Large intestine (tissue), 3 donors: ENCODE results near the gene PKD1. TPM values are rescaled to one million over a fixed set of nuclear protein-coding genes. Genes with fewer than 3 reads are reported as not detected.
A peak's percentile ranks its signal among the peaks of the same experiment; 100 is the strongest.

ENCODE experiments used
- DNase-seq, 2 donors: peaks; one replicate each; pipeline versions ENCODE4 v3.0.0 to v3.0.0-alpha.2; 2013
- H3K27ac ChIP-seq: one replicate; pipeline ENCODE4 v1.5.1; 2013; ENCODE audit warnings: low read length
- H3K27me3 ChIP-seq: 2 replicates; pipeline ENCODE4 v1.6.1; 2013; ENCODE audit warnings: low read length; ENCODE audit not compliant: control insufficient read depth, insufficient read depth
- H3K36me3 ChIP-seq: 2 replicates; pipeline ENCODE4 v1.6.1; 2013; ENCODE audit warnings: low read length; ENCODE audit not compliant: control insufficient read depth, insufficient read depth
- H3K4me1 ChIP-seq: one replicate; pipeline ENCODE4 v1.6.1; 2013; ENCODE audit warnings: low read length; ENCODE audit not compliant: control insufficient read depth, insufficient read depth
- H3K4me3 ChIP-seq: one replicate; pipeline ENCODE4 v1.5.1; 2013; ENCODE audit warnings: low read length
- H3K9me3 ChIP-seq: one replicate; pipeline ENCODE4 v1.6.1; 2013; ENCODE audit warnings: mild to moderate bottlenecking, low read depth, low read length, moderate library complexity; ENCODE audit not compliant: control insufficient read depth
- WGBS: methylation state at CpG from one replicate; pipeline ENCODE4 v1.1.5; 2013; ENCODE audit warnings: low lambda C conversion rate; ENCODE audit not compliant: insufficient coverage; 5-methylcytosine and 5-hydroxymethylcytosine counted together
- polyA plus RNA-seq: library from polyadenylated mRNA; unstranded; fragments of 120-200 nt; gene quantifications from one replicate; pipeline ENCODE4 v1.2.1, GENCODE V29; 2013

PKD1 gene
- polyA plus RNA-seq, 1 donor = 58.4 TPM

DNA sequence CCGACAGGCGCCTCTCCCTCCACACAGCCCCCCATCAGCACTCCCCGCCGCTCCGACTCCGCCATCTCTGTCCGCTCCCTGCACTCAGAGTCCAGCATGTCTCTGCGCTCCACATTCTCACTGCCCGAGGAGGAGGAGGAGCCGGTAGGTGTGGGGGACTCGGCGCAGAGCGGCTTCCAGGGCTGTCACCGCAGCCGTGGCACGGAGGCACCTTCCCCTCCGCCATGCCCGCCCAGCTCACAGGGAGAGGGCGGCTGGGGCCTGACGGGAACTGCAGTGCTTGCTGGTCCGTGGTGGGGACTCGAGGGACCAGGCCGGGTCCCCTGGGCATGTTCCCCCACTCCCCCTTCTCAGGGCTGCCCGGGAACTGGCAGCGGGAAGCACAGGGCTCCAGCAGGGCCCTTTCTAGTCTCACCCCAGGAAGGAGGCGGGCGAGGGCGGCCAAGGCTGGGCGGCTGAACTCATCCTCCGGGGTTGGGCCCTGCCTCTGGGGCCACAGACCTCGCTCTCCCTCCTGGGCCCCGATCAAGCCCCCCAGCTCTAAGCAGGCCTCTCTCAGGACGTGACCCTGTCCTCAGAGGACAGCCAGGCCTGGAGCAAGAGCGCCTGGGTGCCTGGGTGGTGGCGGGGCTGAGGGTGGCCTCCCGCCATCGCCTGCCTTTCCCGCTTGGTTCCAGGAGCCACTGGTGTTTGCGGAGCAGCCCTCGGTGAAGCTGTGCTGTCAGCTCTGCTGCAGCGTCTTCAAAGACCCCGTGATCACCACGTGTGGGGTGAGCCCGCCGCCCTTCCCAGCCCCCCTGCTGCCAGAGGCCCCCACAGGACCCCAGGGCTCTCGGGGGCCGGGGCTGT is 35.1 kb upstream of the PKD1 start:
- DNase-seq = no peak
- H3K4me1 ChIP-seq = peaks cover 19% of the 10 kb centered on the region
- H3K4me3 ChIP-seq = no peak overlapping the region
- no peaks in the 10 kb centered on the region for H3K27me3 ChIP-seq
- no peak overlapping the region for H3K27ac ChIP-seq
- WGBS = no CpG with 5 or more reads among the region's 47 CpGs
- peaks cover 3% of the 10 kb centered on the region for H3K9me3 ChIP-seq
- peaks cover 86% of the 10 kb centered on the region for H3K36me3 ChIP-seq

DNA sequence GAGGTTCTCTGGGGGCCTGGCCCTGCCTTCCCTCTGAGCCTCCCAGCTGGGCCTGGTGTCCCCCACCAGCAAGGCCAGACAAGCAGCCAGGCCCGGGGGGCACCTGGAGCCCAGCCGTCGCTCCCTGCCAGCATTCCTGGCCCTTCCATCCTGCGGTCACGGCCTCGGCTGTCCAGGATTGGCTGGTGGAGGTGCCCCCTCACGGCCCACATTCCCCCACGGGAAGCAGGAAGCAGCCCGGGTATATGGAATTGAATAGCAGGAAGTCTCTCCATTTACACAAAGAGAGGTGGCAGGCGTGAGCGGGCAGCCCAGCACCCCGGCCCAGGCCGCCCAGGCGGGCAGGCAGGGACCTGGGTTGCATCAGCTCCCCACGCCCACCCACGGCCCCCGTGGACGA is 34.4 kb upstream of the PKD1 start:
- H3K4me1 ChIP-seq = peaks cover 21% of the 10 kb centered on the region
- no CpG with 5 or more reads among the region's 18 CpGs for WGBS
- H3K36me3 ChIP-seq = peaks cover 83% of the 10 kb centered on the region
- DNase-seq = no peak
- no peak overlapping the region for H3K27ac ChIP-seq
- H3K9me3 ChIP-seq = peaks cover 8% of the 10 kb centered on the region
- H3K4me3 ChIP-seq = no peak overlapping the region
- H3K27me3 ChIP-seq = no peaks in the 10 kb centered on the region

DNA sequence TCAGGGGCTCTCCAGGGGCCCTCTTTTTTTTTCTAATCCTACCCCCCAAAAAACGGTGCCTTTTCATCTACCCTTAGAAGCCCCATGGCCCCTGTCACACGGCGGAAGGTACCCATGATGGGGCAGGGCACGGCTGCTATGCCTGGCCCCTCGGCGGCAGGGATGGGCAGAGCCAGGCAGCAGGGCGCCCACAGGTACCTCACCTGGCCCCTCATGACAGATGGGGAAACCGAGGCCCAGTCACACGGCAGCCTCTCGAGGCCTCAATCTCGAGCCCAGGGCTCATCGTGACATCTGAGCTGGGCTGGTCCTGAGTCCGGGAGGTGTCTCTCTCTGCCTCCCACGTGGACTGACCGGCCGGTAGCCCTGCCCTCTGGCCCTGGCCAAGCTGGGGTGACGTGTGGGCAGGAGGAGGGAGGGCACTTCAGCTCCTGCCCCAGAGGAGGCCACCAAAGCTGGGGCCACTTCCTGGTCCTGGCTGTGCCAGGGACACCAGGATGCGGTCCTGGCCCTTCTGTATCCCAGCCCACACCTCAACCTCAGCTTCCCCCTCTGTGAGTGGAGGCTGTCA is 31.5 kb upstream of the PKD1 start:
- Histone ChIP-seq H3K9me3 (peaks cover 22% of the 10 kb centered on the region), H3K36me3 (peaks cover 57% of the 10 kb centered on the region), H3K4me1 (peaks cover 43% of the 10 kb centered on the region), H3K27me3 (no peaks in the 10 kb centered on the region), H3K27ac (no peak overlapping the region), H3K4me3 (no peak overlapping the region)
- no CpG with 5 or more reads among the region's 18 CpGs for WGBS
- no peak for DNase-seq

GRCh38 chr16:2166263-2167067 is 30.8 kb upstream of the PKD1 start:
- H3K27ac ChIP-seq = no peak overlapping the region
- peak in 1 of 2 donors; percentile 64 for DNase-seq
- peaks cover 22% of the 10 kb centered on the region for H3K9me3 ChIP-seq
- no peak overlapping the region for H3K4me3 ChIP-seq
- WGBS = no CpG with 5 or more reads among the region's 17 CpGs
- no peaks in the 10 kb centered on the region for H3K27me3 ChIP-seq
- H3K36me3 ChIP-seq = peaks cover 50% of the 10 kb centered on the region
- H3K4me1 ChIP-seq = peaks cover 50% of the 10 kb centered on the region

- peaks cover 54% of the 10 kb centered on the region for H3K4me1 ChIP-seq
- no CpG with 5 or more reads among the region's 12 CpGs for WGBS
- H3K27me3 ChIP-seq = no peaks in the 10 kb centered on the region
- DNase-seq = no peak
- H3K9me3 ChIP-seq = peaks cover 22% of the 10 kb centered on the region
- no peak overlapping the region for H3K4me3 ChIP-seq
- H3K27ac ChIP-seq = no peak overlapping the region
- H3K36me3 ChIP-seq = peaks cover 46% of the 10 kb centered on the region
Measured at GRCh38 chr16:2165861-2166260, 30.2 kb upstream of the PKD1 start.

DNA sequence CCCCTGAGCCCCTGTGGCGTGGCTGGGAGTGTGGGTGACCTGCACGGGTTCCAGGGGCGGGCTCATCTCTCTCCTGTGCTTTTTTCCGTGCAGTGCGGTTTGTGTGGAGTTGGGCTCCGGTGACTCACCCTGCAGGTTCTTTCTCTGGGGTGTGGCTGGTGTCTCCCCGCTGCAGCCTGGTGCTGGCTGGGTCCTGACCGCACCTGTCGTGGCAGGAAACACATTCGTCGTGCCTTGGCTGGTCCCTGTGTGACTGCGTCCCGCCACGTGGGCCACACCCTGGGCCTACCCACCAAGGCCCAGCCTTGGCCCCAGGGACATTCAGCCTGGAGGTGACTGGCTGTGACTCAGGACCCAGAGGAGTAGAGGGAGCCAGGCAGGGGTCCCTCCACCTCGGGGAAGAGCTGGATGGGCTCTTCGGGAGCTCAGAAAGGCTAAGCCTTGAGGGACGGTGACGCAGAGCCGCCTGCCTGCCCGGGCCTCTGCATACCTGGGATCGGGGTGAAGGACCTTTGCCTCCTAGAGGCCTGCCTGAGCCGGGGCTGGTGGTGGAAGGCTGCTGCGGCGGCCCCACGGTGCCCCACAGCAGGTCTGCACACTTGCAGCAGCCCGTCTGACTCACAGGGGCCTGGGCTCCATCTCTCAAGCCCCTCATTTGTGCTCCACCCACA is 27.6 kb upstream of the PKD1 start:
- DNase-seq = peak; percentile 79 to 94
- Histone ChIP-seq H3K4me3 (peak overlapping the region; percentile 11), H3K9me3 (peaks cover 19% of the 10 kb centered on the region), H3K27ac (peak overlapping the region; percentile 94), H3K27me3 (no peaks in the 10 kb centered on the region), H3K4me1 (peaks cover 76% of the 10 kb centered on the region), H3K36me3 (peaks cover 28% of the 10 kb centered on the region)
- WGBS = no CpG with 5 or more reads among the region's 26 CpGs

DNA sequence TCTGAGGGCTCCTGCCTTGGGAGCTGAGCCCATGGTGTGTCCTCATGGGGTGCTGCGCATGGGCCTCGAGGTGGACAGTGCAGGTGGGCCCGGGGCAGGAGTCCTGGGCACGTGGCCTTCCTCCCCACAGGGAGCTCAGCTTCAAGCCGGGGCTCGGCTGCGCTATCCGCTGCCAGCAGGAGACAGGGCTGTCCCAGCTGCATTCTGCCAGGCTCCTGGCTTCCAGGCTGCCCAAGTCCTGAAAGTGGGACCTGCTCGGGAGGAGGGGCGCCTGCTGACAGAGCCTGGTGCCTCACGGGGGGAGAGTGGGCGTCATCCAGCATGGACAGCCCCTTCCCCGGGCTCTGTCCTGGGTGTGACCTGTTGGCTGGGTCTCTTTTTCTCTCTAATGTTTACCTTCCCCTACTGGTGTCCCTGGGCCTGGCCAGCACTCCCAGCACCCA is 27.0 kb upstream of the PKD1 start:
- WGBS = no CpG with 5 or more reads among the region's 13 CpGs
- Histone ChIP-seq H3K27me3 (no peaks in the 10 kb centered on the region), H3K27ac (peak overlapping the region; percentile 94), H3K4me1 (peaks cover 83% of the 10 kb centered on the region), H3K36me3 (peaks cover 21% of the 10 kb centered on the region), H3K9me3 (peaks cover 19% of the 10 kb centered on the region), H3K4me3 (peak overlapping the region; percentile 3)
- DNase-seq = peak in 1 of 2 donors; percentile 44

GRCh38 chr16:2161911-2162310 is 26.2 kb upstream of the PKD1 start:
- no CpG with 5 or more reads among the region's 10 CpGs for WGBS
- DNase-seq = no peak
- H3K27ac ChIP-seq = peak overlapping the region; percentile 94
- peaks cover 19% of the 10 kb centered on the region for H3K9me3 ChIP-seq
- H3K36me3 ChIP-seq = peaks cover 14% of the 10 kb centered on the region
- peaks cover 83% of the 10 kb centered on the region for H3K4me1 ChIP-seq
- H3K4me3 ChIP-seq = no peak overlapping the region
- H3K27me3 ChIP-seq = no peaks in the 10 kb centered on the region

GRCh38 chr16:2160915-2161551 is 25.3 kb upstream of the PKD1 start:
- peak overlapping the region; percentile 30 for H3K27ac ChIP-seq
- H3K9me3 ChIP-seq = peaks cover 19% of the 10 kb centered on the region
- H3K4me3 ChIP-seq = no peak overlapping the region
- H3K27me3 ChIP-seq = no peaks in the 10 kb centered on the region
- peaks cover 77% of the 10 kb centered on the region for H3K4me1 ChIP-seq
- DNase-seq = peak in 1 of 2 donors; percentile 33
- no CpG with 5 or more reads among the region's 20 CpGs for WGBS
- H3K36me3 ChIP-seq = peaks cover 6% of the 10 kb centered on the region
